ENCODE measurements around the gene ARL2BP.

ARL2BP gene

GRCh38 chr16:57270221-57271062, 25.4 kb downstream of the ARL2BP start:
- no peak for TF ChIP-seq REST (IDR thresholded peaks at IDR 0.05; ENCODE audit: insufficient read depth in 1 of 2, low read depth in 2 of 2, low read length in 2 of 2)
- no peak for TF ChIP-seq SIN3A (IDR thresholded peaks at IDR 0.05; ENCODE audit: borderline replicate concordance, insufficient read depth, low read length)
- no peak for TF ChIP-seq TAF1 (IDR thresholded peaks at IDR 0.05; ENCODE audit: borderline replicate concordance, insufficient read depth, low read length)
- no peak for TF ChIP-seq FOXP2 (optimal IDR thresholded peaks at IDR 0.05; ENCODE audit: borderline replicate concordance, extremely low read depth, extremely low read length, insufficient read depth)

GRCh38 chr16:57271063-57271345, 25.9 kb downstream of the ARL2BP start:
- TF ChIP-seq POLR2AphosphoS5 (IDR thresholded peaks at IDR 0.05; ENCODE audit: low read depth, low read length) (no peak), TAF1 (IDR thresholded peaks at IDR 0.05; ENCODE audit: borderline replicate concordance, insufficient read depth, low read length) (no peak), FOXP2 (optimal IDR thresholded peaks at IDR 0.05; ENCODE audit: borderline replicate concordance, extremely low read depth, extremely low read length, insufficient read depth) (no peak), SIN3A (IDR thresholded peaks at IDR 0.05; ENCODE audit: borderline replicate concordance, insufficient read depth, low read length) (no peak), REST (IDR thresholded peaks at IDR 0.05; ENCODE audit: insufficient read depth in 1 of 2, low read depth in 2 of 2, low read length in 2 of 2) (no peak)

GRCh38 chr16:57271867-57272495, 26.9 kb downstream of the ARL2BP start:
- TF ChIP-seq TAF1 (IDR thresholded peaks at IDR 0.05; ENCODE audit: borderline replicate concordance, insufficient read depth, low read length) = no peak
- TF ChIP-seq POLR2AphosphoS5 (IDR thresholded peaks at IDR 0.05; ENCODE audit: low read depth, low read length) = no peak
- TF ChIP-seq SIN3A (IDR thresholded peaks at IDR 0.05; ENCODE audit: borderline replicate concordance, insufficient read depth, low read length) = no peak
- TF ChIP-seq FOXP2 (optimal IDR thresholded peaks at IDR 0.05; ENCODE audit: borderline replicate concordance, extremely low read depth, extremely low read length, insufficient read depth) = no peak
- no peak for TF ChIP-seq REST (IDR thresholded peaks at IDR 0.05; ENCODE audit: insufficient read depth in 1 of 2, low read depth in 2 of 2, low read length in 2 of 2)

GRCh38 chr16:57273359-57273758, 28.3 kb downstream of the ARL2BP start:
- TF ChIP-seq FOXP2 (optimal IDR thresholded peaks at IDR 0.05; ENCODE audit: borderline replicate concordance, extremely low read depth, extremely low read length, insufficient read depth) = no peak
- no peak for TF ChIP-seq TAF1 (IDR thresholded peaks at IDR 0.05; ENCODE audit: borderline replicate concordance, insufficient read depth, low read length)
- no peak for TF ChIP-seq SIN3A (IDR thresholded peaks at IDR 0.05; ENCODE audit: borderline replicate concordance, insufficient read depth, low read length)
- TF ChIP-seq REST (IDR thresholded peaks at IDR 0.05; ENCODE audit: insufficient read depth in 1 of 2, low read depth in 2 of 2, low read length in 2 of 2) = no peak
- no peak for TF ChIP-seq POLR2AphosphoS5 (IDR thresholded peaks at IDR 0.05; ENCODE audit: low read depth, low read length)

All from PFSK-1 (cell line).